NCI-H1092 (cell line): ENCODE measurements around the gene DDA1.

Source experiments
- DNase-seq: peaks from one replicate; lab custom pipeline; 2025; lab: John Stamatoyannopoulos, UW

The DDA1 gene

DNA sequence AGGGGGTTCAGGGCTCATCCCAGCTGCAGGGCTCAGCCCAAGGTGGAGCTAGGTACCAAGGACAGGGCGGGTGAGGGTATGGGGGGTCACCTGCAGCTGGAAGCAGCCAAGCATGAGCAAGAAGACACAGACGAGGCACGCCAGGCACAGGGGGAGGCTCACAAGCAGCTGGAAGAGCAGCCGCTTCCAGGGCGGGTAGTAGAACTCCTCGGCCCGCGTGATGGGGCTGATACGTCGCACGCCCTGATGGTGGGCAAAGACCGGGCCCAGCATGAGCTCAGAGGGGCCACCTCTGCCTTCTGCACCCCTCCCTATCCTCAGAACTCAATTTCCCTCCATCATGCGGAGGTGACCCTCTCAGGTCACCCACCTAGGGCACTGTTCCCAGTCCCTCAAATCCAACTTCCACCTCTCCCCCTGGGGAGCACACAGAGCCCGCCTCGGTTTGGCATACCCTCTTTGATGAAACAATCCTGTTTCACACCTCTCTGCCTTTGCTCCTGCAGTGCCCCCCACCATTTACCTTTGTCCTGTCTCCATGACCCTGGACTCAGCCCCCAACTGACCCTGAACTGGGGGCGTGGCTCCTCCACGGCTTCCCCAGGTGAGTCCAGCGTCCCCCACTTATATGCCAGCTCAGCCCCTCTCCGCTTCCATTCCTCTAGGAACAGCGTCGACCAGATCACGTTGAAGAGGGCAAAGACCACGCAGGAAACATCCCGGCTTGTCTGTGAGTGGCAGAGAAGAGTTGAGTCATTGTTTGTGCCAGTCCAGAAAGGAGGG is 21.1 kb downstream of the DDA1 start:
- no peak for DNase-seq

DNA sequence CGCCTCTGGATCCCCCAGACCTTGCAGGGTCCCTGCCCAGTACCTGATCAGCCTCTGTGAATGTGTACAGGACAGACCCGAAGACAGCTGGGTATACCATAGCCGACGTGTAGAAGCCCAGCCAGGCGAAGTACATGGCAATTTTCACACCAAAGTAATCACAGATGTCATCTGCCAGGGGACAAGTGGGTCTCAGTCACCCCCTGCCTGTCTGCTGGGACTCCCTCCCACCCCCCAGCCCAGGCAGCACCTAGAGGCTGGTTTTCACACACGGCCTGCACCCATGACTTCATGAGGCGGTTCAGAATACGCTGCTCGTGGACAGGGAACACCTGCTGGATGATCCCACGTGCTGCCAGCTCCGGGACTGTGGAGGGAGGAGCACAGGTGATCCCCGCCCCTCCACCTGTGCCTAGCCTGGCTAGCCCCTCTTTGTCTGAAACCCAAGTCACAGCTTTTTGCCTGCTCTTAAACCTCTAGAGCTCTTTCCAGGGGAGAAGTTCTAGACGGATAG is 21.7 kb downstream of the DDA1 start:
- no peak for DNase-seq

DNA sequence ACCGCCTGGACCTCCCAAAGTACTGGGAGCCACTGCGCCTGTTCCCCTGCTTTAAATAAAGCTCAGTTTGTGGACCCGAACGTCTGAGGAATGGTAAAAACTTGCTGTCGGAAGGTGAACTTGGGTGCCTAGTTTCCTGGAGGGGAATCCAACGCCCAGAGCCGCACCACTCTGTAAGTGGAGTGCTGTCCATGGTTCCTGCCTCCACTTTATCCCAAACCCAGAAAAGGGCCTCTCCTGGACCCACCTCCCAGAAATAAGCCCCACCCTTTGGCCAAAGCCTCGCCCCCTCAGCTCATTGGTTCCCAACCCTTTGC is 23.0 kb downstream of the DDA1 start:
- no peak for DNase-seq

DNA sequence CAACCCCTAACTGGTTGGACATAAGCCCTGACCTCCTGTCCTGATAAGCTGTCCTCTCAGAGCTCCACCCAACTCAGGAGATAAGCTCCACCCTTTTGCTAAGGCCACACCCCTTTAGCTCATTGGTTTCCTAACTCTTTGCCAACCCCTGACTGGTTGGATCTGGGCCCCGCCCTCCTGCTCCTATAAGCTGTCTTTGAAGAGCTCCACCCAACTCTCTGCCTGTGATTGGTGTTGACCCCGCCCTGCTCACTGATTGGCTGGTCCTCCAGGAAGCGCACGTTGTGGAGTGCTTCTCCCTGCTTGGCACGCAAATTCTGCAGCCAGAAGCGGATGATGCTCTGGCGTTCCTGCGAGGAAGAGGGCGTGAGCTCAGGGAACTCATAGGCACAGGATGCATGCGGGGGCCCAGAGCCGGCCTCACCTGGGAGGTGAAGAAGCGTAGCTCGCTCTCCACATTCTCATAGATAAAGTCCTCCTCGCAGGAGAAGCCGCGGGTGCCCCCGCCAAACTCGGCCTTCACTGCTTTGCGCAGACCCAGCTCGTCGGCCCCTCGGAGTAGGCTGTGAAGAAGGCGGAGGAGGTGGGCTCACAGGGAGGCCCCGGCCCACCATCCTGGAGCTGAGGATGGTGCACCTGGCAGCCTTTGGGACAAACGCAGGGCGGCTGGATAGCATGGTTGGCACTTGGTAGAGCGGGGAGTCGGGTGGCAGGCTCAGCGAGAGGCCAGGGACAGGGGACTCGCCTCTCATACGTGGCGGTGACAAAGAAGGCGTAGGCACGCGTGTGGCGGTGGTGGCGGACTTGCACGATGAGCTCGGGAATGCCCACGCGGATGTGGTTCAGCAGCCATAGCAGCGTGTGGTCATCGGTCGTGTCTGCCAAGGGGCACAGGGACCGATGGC is 23.6 kb downstream of the DDA1 start:
- no peak for DNase-seq

DNA sequence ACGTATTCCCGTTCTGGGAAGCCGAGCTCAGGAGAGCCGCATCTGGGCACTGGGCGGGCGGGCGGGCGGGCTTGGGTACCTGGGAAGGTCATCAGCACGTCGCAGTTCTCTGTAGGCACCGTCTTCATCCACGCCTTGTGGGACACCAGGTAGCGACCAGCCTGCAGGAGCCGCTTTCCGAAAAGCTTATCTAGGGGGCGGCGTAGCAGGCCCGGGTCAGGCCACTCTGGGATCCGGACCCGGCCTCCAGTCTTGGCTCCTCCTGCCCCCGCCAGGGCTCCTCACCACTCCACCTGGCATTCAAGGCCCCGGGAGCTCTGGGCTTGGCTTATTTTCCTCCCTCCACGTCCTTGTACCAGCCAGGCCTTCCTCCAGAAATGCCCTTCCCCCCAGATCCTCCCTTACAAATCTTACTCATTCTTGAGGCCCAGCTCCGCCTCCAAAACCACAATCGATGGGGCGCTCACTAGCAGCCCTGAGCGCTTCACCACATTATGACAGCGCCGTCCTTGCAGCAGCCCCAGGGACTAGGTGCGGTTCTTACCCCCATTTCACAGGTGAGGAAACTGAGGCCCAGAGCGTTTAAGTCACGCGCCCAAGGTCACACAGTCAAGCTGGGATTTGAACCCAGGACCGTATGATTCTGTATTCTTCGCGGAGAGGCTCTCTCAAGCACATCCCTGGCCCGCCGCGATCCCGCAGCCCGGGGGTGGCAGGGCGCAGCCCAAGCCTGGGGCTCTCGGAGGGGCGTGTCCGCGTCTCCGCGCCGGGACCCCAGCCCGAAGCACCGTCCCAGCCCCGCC is 24.4 kb downstream of the DDA1 start:
- no peak for DNase-seq

DNA sequence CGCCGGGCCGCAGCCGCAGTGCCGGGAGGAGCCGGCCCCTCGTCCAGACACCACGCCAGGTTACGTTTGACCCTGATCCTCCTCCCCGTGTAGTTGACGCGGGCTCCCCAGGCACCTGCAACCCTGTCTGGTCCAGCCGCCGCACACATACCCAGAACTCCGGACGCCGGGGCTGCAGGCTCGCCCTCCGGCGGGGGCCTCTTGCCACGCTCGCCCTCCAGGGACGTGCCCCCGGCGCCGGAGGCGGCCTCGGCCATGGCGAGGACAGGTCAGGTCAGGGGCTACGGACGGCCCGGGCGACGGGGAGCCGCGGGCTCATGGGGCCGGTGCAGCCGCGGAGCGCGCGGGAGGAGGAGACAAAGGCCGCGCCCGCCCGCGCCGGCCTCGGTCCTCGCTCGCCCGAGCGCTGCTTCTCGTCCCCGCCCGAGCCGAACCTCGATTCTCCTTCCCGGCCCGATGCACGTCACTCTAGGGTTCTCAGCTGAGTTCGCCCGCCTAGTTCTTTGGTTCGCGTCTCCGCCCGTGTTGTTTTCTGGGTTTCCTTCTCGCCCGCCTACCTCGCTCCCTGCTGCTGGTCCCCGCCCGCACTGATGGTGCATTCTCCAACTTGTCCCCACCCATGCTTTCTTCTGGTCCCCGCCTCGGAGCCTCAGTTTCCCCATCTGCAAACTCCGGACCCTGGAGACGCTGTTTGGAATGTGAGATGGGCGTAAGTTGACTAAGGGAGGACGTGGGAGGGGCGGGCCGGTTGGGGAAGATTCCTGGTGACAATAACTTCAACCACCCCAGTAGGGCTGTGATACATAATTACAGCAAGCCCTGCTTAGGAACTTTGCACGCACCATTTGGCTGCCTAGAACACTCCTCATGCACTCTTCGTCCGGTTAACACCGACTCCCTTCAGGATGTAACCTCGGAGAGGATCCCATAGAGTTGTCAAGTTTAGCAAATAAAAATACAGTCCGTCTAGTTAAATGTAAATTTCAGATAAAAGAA is 25.3 kb downstream of the DDA1 start, which contains the start of gene ANO8:
Gene ANO8, minus strand, starts transcription at position 442 of the 996 bp plus-strand sequence. Its CDS starts 185 bp downstream, at position 257.
- DNase-seq = peak; percentile 95

DNA sequence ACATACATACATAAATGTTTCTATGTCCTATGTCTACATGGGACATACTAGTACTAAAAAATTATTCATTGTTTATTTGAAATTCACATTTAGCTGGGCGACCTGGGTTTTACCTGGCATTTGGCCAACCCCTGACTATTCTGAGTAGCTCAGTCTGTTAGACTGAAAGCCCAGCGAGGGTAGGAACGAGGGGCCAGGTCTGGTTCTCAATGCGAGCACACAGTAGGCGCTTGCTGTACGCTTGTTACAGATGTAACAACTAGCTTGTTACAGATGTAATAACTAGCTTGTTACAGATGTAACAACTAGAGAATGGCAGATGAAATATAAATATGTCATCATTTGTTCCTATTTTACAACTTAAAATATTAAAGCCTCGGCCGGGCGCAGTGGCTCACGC is 26.2 kb downstream of the DDA1 start:
- DNase-seq = no peak

DNA sequence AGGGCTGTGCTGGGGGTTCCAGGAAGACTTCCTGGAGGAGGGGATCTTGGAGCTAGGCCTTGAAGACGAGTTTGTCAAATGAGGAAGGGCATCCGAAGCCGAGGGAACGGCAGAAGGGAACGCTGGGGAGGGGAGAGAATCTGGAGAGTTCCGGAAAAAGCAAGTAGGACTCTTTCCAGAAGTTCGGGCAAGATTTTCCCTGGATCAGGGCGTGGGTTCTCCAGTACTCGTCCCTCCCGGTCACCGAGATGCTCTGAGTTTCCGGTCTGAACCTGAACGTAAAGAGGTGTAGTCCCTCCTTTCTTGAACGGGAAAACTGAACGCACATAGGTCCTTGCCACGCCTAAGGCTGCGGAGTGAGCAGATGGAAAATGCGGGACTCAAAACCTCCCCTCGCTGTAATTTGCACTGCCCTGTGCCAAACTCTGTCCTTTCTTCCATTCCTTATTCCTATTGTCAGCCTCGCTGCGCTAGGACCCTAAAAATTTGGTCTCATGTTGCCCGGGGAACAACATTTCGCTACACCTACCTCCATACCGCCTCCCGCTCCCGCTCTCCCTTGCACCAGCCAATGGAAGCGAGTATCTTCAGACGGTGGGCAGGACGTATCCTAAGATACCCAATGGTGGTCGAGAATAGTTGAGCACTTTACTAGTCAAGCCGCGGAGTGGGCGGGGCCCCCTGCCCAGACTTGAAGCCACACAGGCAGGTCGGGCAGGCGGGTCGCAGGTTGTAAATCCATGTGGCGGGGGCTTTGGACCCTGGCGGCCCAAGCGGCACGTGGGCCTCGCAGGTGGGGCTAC is 27.7 kb downstream of the DDA1 start, which contains the start of gene GTPBP3:
Gene GTPBP3, plus strand, starts transcription at position 682 of the 803 bp plus-strand sequence. Its CDS starts 59 bp downstream, at position 741.
- peak; percentile 98 for DNase-seq

DNA sequence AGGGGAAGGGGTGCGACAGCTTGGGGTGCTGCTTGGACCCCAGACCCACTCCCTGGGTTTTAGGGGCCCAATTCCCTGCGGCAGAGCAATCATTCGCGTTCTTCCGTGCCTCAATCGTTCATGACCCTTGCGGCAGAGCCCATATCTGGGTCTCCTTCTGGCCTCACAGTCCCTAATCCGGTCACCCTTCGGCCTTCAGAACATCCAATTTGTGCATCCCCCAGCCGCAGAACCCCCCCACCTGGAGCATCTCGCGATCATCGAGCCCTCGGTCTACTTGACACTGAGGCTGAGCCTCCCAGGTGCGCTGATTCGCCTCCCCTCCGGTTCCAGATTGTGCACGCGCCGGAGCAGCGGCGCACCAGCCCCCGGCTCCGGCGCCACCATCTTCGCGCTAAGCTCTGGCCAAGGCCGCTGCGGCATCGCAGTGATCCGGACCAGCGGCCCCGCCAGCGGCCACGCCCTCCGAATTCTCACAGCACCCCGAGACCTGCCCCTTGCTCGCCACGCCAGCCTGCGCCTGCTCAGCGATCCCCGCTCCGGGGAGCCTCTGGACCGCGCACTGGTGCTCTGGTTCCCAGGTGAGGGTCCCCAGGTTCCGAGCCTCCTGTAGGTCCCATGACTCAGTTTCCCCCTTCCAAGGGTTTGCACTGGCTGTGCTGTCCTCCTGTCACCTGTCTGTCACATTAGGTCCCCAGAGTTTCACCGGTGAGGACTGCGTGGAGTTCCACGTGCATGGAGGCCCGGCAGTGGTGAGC is 28.5 kb downstream of the DDA1 start:
- DNase-seq = no peak

DNA sequence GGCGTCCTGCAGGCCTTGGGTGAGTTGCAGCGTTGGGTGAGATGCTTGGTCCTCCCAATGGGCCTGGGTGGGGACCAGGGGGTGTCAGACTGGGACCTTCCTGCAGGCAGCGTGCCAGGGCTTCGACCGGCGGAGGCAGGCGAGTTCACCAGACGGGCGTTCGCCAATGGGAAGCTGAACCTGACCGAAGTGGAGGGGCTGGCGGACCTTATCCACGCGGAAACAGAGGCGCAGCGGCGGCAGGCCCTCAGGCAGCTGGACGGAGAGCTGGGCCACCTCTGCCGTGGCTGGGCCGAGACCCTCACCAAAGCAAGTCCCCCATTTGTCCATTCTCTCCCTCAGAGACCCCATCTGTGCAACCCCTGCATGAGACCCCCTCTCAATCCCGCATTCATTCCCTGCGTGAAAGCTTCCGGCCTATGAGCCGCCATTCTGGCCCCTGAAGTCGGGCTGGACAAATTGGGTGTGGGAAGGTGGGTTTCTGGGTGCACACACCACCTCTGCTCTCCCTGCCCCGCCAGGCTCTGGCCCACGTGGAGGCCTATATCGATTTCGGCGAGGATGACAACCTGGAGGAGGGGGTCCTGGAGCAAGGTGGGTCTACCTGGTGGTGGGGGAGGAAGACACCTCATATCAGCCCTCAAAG is 29.2 kb downstream of the DDA1 start:
- DNase-seq = no peak

DNA sequence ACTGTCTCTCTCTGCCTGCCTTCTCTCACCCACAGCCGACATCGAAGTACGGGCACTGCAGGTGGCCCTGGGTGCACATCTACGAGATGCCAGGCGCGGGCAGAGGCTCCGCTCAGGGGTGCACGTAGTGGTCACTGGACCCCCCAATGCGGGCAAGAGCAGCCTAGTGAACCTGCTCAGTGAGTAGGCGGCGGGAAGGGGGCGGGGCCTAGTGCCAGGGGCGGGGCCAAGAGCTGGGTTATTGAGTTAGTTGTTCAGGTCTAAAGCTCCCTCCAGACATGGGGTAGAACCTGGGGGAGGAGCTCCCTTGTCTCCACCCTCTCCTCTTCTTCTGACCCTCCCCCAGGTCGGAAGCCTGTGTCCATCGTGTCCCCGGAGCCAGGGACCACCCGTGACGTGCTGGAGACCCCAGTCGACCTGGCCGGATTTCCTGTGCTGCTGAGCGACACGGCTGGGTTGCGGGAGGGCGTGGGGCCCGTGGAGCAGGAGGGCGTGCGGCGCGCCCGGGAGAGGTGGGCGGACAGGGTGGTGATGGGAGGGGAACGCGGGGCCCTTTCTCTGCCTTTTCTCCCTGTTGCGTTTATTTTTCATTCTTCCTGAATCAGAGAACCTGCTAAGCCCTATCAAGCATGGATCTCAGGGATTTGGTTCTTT is 29.9 kb downstream of the DDA1 start:
- DNase-seq = no peak

DNA sequence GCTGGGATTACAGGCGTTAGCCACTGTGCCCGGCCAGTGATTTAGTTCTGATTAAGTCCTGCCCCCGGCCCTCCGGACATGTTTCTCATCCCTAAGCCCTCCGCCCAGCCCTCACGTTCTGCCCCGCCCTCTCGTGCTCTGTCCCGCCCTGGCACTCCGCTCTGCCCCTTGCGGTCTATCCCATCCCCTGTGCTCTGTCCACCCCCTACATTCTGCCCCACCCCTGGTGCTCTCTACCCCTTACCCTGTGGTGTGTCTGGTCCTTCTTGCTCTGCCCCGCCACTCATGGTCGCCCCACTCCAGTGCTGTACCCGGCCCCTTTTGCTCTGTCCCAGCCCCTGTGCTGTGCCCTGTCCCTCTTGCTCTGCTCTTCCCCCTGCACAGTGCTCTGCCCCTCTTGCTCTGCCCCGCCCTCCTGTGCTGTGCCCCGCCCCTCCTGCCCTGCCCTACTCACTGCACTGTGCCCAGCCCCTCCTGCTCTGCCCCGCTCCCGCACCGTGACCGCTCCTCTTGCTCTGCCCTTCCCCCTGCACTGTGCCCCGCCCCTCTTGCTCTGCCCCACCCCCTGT is 31.0 kb downstream of the DDA1 start:
- no peak for DNase-seq

DNA sequence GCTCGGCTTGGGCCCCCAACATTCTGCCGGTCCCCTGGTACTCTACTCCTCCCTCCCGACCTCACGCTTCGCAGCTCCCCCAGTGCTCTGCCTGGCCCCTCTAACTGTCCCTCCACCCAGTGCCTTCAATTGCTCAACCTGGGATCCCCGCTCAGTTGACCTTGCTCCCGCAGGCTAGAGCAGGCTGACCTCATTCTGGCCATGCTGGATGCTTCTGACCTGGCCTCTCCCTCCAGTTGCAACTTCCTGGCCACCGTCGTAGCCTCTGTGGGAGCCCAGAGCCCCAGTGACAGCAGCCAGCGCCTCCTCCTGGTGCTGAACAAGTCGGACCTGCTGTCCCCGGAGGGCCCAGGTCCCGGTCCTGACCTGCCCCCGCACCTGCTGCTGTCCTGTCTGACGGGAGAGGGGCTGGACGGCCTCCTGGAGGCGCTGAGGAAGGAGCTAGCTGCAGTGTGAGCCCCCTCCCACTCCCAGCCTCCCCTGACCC is 31.6 kb downstream of the DDA1 start:
- DNase-seq = no peak

DNA sequence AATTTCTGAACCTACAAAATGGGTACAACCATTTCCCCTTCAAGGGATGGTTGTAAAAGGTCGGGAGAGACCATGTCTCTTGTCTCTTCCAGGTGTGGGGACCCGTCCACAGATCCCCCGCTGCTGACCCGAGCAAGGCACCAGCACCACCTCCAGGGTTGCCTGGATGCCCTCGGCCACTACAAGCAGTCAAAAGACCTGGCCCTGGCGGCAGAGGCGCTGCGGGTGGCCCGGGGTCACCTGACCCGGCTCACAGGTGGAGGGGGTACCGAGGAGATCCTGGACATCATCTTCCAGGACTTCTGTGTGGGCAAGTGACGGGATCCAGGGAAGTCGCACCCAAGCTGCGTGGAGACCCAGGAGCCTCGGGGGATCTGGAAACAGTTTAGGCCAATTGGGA is 32.0 kb downstream of the DDA1 start:
- DNase-seq = no peak

DNA sequence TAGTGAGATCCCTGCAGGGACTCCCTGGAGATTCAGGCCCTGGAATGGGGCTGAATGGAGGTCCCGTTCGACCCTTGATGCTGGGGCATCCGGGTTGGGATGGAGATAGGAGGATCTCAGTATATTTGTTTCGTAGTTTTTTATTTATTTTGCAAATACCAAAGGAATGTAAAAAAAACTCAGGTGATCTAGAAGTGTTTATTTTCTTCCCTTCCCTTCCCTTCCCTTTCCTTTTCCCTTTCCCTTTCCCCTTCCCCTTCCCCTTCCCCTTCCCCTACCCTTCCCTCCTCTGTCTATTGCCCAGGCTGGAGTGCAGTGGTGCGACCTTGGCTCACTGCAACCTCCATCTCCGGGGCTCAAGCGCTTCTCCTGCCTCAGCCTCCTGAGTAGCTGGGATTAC is 32.5 kb downstream of the DDA1 start:
- no peak for DNase-seq

DNA sequence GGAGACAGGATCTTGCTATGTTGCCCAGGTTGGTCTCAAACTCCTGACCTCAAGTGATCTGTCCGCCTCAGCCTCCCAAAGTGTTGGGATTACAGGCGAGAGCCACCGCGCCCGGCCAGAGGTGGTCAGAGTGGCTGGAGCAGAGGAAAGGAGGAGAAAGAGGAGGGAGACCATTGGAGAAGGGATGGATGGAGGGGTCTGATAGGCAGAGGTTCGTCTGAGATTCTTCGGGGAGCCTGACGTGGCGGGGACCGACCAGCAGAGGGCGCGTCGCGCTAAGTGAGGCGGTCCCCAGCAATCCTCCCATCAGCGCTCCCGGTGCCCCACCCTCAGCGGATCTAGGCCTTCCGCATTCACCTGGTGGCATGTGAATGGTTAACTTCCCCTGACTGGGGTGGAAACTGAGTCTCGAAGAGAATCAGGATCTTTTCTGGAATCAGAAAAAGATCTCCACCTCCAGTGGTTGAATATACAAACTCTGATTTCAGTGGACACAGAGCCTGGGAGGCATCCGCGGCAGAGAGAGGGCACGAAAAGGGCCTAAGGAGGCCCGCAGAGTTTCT is 36.8 kb downstream of the DDA1 start:
- peak; percentile 52 for DNase-seq

DNA sequence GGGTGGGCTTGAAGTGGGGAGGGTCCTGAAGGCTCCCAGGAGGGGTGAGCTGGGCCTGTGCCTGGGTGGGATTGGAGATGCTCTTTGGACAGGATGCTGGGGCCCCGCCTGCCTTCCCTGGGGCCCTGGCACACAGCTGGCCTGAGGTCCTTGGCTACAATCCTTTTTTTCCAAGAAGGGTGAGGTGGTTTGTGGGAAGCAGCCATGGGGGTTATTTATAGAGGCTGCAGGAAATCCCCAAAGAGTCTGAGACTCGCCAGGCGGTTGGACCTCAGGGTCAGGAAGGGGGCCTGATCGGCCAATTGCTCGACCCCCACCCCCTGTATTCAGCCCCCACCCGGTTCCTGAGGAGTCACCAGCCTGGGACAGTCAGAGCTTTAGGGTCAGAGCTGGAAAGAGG is 38.0 kb downstream of the DDA1 start:
- no peak for DNase-seq
